K562 (cell line): ENCODE data around the gene CCAR1. TPM values are rescaled to one million over a fixed set of nuclear protein-coding genes. Genes with fewer than 3 reads are reported as not detected.

Experiments
- BRD4 ChIP-seq: fragments of 200-600 bp; sonication (generic); IDR thresholded peaks from 2 replicates; pipeline ENCODE4 v1.6.1; 2017; ENCODE audit warnings: inconsistent platforms
- CBX5 ChIP-seq: IDR thresholded peaks from 2 replicates; pipeline ENCODE4 v1.6.1; 2014; ENCODE audit warnings: low read depth, borderline replicate concordance
- E2F5 ChIP-seq: sonication (generic); formaldehyde crosslinking; IDR thresholded peaks from 2 replicates; pipeline ENCODE4 v1.8.0; 2022; ENCODE audit warnings: mild to moderate bottlenecking, missing genetic modification reagents
- GTF2F1 ChIP-seq: IDR thresholded peaks from 2 replicates; pipeline ENCODE4 v1.6.1; 2011; ENCODE audit warnings: low read depth, low read length, improper control_type of control experiment
- KLF13 ChIP-seq: fragments of 450-650 bp; IDR thresholded peaks from 2 replicates; pipeline ENCODE4 v1.6.1; 2016; ENCODE audit warnings: missing genetic modification characterization, low read depth, mild to moderate bottlenecking, missing compliant biosample characterization, moderate library complexity, borderline replicate concordance
- NCOA6 ChIP-seq: fragments of 450-650 bp; IDR thresholded peaks from 2 replicates; pipeline ENCODE4 v1.6.1; 2017; ENCODE audit warnings: mild to moderate bottlenecking
- NFIX ChIP-seq: fragments of 250-450 bp; sonication (Bioruptor Pico); IDR thresholded peaks from 2 replicates; pipeline ENCODE4 v1.4.0; 2020; ENCODE audit warnings: low read depth, mild to moderate bottlenecking, moderate library complexity
- NR0B1 ChIP-seq: fragments of 450-650 bp; IDR thresholded peaks from one replicate; pipeline ENCODE4 v1.6.1; 2018; ENCODE audit warnings: mild to moderate bottlenecking, moderate library complexity; ENCODE audit not compliant: partially characterized antibody
- POLR3G ChIP-seq: IDR thresholded peaks from 2 replicates; pipeline ENCODE4 v1.6.1; 2011; ENCODE audit not compliant: insufficient read length, insufficient replicate concordance; ENCODE audit errors: extremely low read depth
- PTBP1 ChIP-seq: fragments of 200-400 bp; formaldehyde crosslinking; IDR thresholded peaks from 2 replicates; pipeline ENCODE4 v1.6.1; 2017; ENCODE audit warnings: low read depth, low read length
- RNF219 ChIP-seq: fragments of 250-450 bp; sonication (Bioruptor Pico); IDR thresholded peaks from 2 replicates; pipeline ENCODE4 v1.5.0; 2022; ENCODE audit warnings: mild to moderate bottlenecking
- SMARCA4 ChIP-seq: fragments of 450-650 bp; IDR thresholded peaks from 2 replicates; pipeline ENCODE4 v1.6.1; 2016
- TBL1XR1 ChIP-seq, 2 experiments: IDR thresholded peaks; 2 replicates each; pipeline ENCODE4 v1.6.1; 2012; ENCODE audit warnings: improper control_type of control experiment in 2 of 2, low read length in 2 of 2, mild to moderate bottlenecking in 1 of 2
- TSHZ1 ChIP-seq: fragments of 250-450 bp; sonication (Bioruptor Pico); IDR thresholded peaks from 2 replicates; pipeline ENCODE4 v1.4.0; 2020; ENCODE audit warnings: mild to moderate bottlenecking, moderate library complexity
- ZBTB7A ChIP-seq: IDR thresholded peaks from 2 replicates; pipeline ENCODE4 v1.6.1; 2011; ENCODE audit warnings: low read depth, mild to moderate bottlenecking, low read length, moderate library complexity, borderline replicate concordance; ENCODE audit not compliant: control insufficient read depth
- ZEB2 ChIP-seq: fragments of 450-650 bp; IDR thresholded peaks from 2 replicates; pipeline ENCODE4 v1.6.1; 2016
- ZNF395 ChIP-seq: fragments of 200-800 bp; sonication (Bioruptor generic); IDR thresholded peaks from 2 replicates; pipeline ENCODE4 v1.6.1; 2017; ENCODE audit warnings: missing genetic modification characterization, missing compliant biosample characterization
- polyA plus RNA-seq, 8 experiments: library from polyadenylated mRNA; depleted of rRNA in 4 of 8; stranded (reverse) in 5 of 8; unstranded in 3 of 8; fragments of >200 nt; fragmentation: Nextera tagmentation in 2 of 8; fragmentation: Illumina TruSeq in 1 of 8; extraction: Ambion mirVana in 2 of 8; extraction: Trizol in 1 of 8; gene quantifications; 2 replicates each; pipeline versions ENCODE4 v1.2.1 to v1.2.3, GENCODE V29; 2011 to 2014; ENCODE audit warnings: inconsistent platforms in 1 of 8, missing spikeins in 1 of 8
- total RNA-seq, 7 experiments: library from RNA; depleted of rRNA in 6 of 7; stranded (reverse); fragments of >200 nt in 6 of 7; fragmentation: Illumina TruSeq in 2 of 7; extraction: Trizol in 2 of 7; gene quantifications; 2 replicates each; pipeline versions ENCODE4 v1.2.1 to v1.2.3, GENCODE V29; 2011 to 2021; ENCODE audit warnings: low replicate concordance in 1 of 7

CCAR1 gene
- total and polyA plus RNA-seq, 9 of the 15 experiments (the other 6 are each of a cell fraction or from before 2014, with no cell fraction given) = 44.8 to 173 (median 111) TPM

- TF ChIP-seq PTBP1 = no peak
- peak; percentile 75; the same call in 1 of the 2 replicates for TF ChIP-seq BRD4
- TF ChIP-seq NCOA6 = no peak
- no peak for TF ChIP-seq ZEB2
- TF ChIP-seq NR0B1 = no peak
- TF ChIP-seq CBX5 = 0 out of 2 replicates have a peak, but pooled peaks have one; percentile 62
- TF ChIP-seq KLF13 = 0 out of 2 replicates have a peak, but pooled peaks have one; percentile 48
- no peak for TF ChIP-seq SMARCA4
- TF ChIP-seq GTF2F1 = peak; percentile 81
- TF ChIP-seq RNF219 = no peak
- no peak for TF ChIP-seq NFIX (CRISPR knock-in tag)
- TF ChIP-seq ZBTB7A = peak; percentile 89; the same call in 1 of the 2 replicates
- no peak for TF ChIP-seq POLR3G
- 0 out of 2 replicates have a peak, but pooled peaks have one; percentile 36 for TF ChIP-seq TSHZ1 (CRISPR knock-in tag)
- TF ChIP-seq E2F5 = 0 out of 2 replicates have a peak, but pooled peaks have one; percentile 82
- peak; percentile 97 for TF ChIP-seq ZNF395 (CRISPR knock-in tag)
- no peak; a peak in 1 of 4 replicates for TF ChIP-seq TBL1XR1 (IDR thresholded peaks at IDR 0.05; ENCODE audit: low read length in 2 of 2)
These were observed at the start of gene CCAR1 (continued) for GRCh38 chr10:68720793-68721672.
